Nephron progenitor cell (in vitro differentiated cells): Measurements from ENCODE around the gene AMOTL1.
"Not testable (repeated sequence)": the region's sequence is repeated elsewhere in the genome, so short reads cannot be mapped to it uniquely, and the experiment has no call there.

ENCODE experiments used
- DNase-seq: peaks from one replicate; pipeline ENCODE4 v3.0.0; 2021
- H3K27ac Mint-ChIP-seq: 2 replicates; pipeline ENCODE4 v1.8.0; 2021; ENCODE audit warnings: mild to moderate bottlenecking, moderate library complexity, mixed read lengths
- H3K27me3 Mint-ChIP-seq: 2 replicates; pipeline ENCODE4 v1.8.0; 2021; ENCODE audit warnings: mild to moderate bottlenecking, low read depth, mixed read lengths; ENCODE audit not compliant: poor library complexity
- H3K36me3 Mint-ChIP-seq: 2 replicates; pipeline ENCODE4 v1.8.0; 2021; ENCODE audit warnings: low read depth, mixed read lengths
- H3K4me1 Mint-ChIP-seq: 2 replicates; pipeline ENCODE4 v1.8.0; 2021; ENCODE audit warnings: mixed read lengths
- H3K4me3 Mint-ChIP-seq: 2 replicates; pipeline ENCODE4 v1.8.0; 2021; ENCODE audit warnings: mild to moderate bottlenecking, moderate library complexity, mixed read lengths
- H3K9me3 Mint-ChIP-seq: 2 replicates; pipeline ENCODE4 v1.8.0; 2021; ENCODE audit warnings: mild to moderate bottlenecking, moderate library complexity, mixed read lengths
- TF ChIP-seq, protein P1 (sequence below): fragments of 200-600 bp; sonication (generic); IDR thresholded peaks from 2 replicates; pipeline ENCODE4 v1.5.0; 2021; ENCODE audit warnings: antibody characterized with exemption

AMOTL1 gene

DNA sequence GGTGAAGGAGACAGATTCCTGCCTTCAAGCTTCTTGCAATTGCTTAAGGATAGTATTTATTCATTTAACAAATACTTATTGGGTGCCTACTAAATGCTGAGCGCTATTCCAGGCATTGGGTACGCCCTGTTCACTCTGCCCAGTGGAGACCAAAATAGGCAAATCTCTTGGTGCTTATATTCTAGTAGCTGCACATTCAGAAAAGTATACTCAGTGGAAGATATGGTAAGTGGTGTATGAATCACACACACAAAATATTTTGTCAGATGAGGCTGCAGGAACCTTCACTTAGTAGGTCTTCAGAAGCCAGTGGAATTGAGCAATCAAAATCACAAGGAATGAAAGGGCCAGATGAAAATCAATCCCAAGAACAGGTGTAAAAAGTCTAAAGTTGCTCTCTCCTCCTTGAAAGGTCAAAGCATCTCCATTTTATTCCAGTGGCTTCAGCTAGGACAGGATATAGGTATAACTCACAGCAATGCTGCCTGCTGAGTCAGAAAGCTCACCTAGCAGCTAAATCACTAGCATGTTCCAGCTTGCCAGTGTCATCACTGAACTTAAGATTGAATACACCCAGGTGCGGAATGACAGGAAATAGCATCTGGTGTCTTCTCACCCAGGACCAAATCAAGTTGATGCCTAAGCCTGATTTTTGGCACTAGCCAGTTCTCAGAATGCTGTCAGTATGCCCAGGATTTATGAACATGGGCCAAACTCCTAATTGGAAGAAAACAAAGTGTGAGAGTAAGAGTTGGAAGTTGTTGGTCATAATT is 83.9 kb downstream of the AMOTL1 start:
- TF ChIP-seq, protein P1, sequence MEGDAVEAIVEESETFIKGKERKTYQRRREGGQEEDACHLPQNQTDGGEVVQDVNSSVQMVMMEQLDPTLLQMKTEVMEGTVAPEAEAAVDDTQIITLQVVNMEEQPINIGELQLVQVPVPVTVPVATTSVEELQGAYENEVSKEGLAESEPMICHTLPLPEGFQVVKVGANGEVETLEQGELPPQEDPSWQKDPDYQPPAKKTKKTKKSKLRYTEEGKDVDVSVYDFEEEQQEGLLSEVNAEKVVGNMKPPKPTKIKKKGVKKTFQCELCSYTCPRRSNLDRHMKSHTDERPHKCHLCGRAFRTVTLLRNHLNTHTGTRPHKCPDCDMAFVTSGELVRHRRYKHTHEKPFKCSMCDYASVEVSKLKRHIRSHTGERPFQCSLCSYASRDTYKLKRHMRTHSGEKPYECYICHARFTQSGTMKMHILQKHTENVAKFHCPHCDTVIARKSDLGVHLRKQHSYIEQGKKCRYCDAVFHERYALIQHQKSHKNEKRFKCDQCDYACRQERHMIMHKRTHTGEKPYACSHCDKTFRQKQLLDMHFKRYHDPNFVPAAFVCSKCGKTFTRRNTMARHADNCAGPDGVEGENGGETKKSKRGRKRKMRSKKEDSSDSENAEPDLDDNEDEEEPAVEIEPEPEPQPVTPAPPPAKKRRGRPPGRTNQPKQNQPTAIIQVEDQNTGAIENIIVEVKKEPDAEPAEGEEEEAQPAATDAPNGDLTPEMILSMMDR, result no peak
- DNase-seq, result no peak
- Mint-ChIP-seq H3K27me3 (no peaks in the 10 kb centered on the region), H3K36me3 (peaks cover 69% of the 10 kb centered on the region), H3K4me3 (no peak overlapping the region), H3K27ac (no peak overlapping the region), H3K9me3 (no peaks in the 10 kb centered on the region), H3K4me1 (no peaks in the 10 kb centered on the region)

DNA sequence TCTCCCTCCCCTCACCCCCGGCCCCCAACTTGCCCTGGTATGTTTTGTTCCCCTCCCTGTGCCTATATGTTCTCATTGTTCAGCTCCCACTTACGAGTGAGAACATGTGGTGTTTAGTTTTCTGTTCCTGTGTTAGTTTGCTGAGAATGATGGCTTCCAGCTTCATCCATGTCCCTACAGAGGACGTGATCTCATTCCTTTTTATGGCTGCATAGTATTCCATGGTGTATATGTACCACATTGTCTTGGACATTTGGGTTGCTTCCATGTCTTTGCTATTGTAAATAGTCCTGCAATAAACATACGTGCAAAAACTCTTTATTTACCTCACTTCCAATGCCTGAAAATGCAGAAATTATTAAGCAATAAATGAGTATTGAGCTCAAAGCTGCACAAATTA is 85.1 kb downstream of the AMOTL1 start:
- not testable (repeated sequence) for H3K27ac Mint-ChIP-seq, DNase-seq, H3K27me3 Mint-ChIP-seq, H3K4me3 Mint-ChIP-seq, H3K4me1 Mint-ChIP-seq, H3K9me3 Mint-ChIP-seq
- H3K36me3 Mint-ChIP-seq, result peaks cover 81% of the 10 kb centered on the region

DNA sequence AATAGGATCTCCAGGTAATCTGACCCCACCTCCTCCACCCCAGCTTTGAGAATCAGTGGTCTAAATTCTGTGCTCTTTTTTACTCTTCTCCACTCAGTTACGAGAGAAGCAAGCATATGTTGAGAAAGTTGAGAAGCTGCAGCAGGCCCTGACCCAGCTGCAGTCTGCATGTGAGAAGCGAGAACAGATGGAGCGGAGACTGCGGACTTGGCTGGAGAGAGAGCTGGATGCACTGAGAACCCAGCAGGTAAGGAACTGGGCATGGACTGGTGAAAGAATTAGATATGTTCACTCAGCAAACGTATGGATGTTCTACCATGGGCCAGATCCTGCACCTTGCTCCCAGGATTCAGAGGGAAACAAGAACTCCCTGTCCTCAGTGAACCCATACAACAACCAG is 85.7 kb downstream of the AMOTL1 start:
- DNase-seq, result no peak
- H3K27me3 Mint-ChIP-seq, result no peaks in the 10 kb centered on the region
- no peak overlapping the region for H3K4me3 Mint-ChIP-seq
- TF ChIP-seq, protein P1, result no peak
- H3K27ac Mint-ChIP-seq, result no peak overlapping the region
- no peaks in the 10 kb centered on the region for H3K4me1 Mint-ChIP-seq
- H3K36me3 Mint-ChIP-seq, result peaks cover 84% of the 10 kb centered on the region
- no peaks in the 10 kb centered on the region for H3K9me3 Mint-ChIP-seq

DNA sequence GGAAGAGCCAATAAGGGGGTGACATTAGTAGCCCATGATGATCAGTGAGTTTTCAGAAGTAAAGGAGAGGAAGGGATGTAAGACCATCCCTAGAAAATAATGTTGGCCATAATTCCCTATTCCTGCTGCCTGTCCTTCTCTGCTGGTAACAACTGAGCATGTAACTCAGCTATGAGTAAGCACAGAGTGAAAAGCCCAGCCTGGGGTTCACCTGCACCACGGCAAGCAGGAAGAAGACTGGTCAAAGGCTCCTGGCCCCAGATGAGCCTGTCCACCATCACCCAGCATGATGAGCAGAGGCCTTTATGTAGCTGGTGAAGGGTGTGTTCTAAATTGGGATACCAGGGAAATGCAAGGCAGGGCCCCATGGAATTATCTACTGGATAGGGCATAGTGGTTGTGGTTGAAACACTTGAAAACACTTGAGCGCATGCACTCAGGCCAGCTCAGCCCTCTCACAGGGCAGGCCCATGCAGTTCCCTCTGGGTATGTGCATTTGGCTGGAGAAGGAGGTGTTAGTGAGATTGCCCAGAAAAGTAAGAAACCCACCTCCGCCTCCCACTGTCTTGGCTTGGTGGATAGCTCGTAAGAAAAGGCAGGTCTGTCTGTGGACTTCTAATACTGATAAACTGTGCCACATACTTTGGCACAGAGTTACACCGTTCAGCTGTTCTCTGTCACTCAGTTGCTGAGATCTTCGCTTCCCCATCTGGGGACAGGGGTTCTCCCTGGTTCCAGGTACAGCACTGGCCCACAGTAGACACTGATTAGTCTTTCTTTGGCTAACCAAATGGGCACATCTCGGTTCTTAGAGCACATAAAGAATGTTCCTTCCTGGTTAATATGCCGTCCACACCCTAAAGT is 86.8 kb downstream of the AMOTL1 start:
- H3K27me3 Mint-ChIP-seq, result no peaks in the 10 kb centered on the region
- TF ChIP-seq, protein P1, result no peak
- no peaks in the 10 kb centered on the region for H3K9me3 Mint-ChIP-seq
- H3K4me1 Mint-ChIP-seq, result no peaks in the 10 kb centered on the region
- H3K36me3 Mint-ChIP-seq, result peaks cover 91% of the 10 kb centered on the region
- DNase-seq, result no peak
- no peak overlapping the region for H3K4me3 Mint-ChIP-seq
- H3K27ac Mint-ChIP-seq, result no peak overlapping the region

DNA sequence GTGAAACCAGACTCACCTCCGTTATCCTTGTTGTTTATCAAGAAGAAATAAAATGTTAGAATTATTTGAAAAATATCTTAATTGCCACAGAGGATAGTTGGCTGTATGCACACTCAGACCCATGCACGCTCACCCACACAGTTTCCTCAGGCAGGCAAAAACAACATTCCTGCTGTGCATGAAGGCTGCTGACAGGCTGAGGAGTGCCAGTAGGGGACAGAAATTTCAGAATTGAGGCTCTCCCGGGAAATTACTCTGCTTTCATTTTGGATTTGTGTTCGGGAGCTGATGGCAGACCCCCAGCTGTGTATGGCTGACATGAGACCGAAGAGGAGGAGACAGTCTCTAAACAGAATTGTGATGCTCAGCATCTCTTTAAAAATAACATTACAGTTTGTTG is 87.5 kb downstream of the AMOTL1 start:
- TF ChIP-seq, protein P1, result no peak
- H3K27ac Mint-ChIP-seq, result peak overlapping the region; percentile 79
- DNase-seq, result no peak
- H3K9me3 Mint-ChIP-seq, result no peaks in the 10 kb centered on the region
- no peaks in the 10 kb centered on the region for H3K4me1 Mint-ChIP-seq
- H3K36me3 Mint-ChIP-seq, result peaks cover 91% of the 10 kb centered on the region
- no peaks in the 10 kb centered on the region for H3K27me3 Mint-ChIP-seq
- no peak overlapping the region for H3K4me3 Mint-ChIP-seq

DNA sequence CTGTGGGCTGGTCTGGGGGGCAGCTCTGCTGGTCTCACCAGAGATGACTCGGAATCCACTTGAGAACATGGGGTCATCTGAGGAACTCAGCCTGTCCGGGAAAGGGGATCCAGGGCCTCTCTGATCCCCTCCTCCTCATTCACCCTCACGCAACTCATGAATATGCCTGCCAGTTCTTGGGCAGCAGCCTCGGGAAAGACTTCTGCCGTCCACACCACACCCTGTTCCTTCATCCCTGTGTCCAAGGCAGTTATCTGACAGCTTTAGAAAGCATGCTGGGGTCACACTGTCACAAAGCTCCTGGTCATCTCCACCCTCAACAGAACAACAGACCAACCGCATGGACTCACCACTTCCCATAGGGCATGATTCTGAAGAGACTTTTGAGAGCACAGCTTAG is 88.3 kb downstream of the AMOTL1 start:
- DNase-seq, result no peak
- no peak overlapping the region for H3K4me3 Mint-ChIP-seq
- no peaks in the 10 kb centered on the region for H3K4me1 Mint-ChIP-seq
- H3K27ac Mint-ChIP-seq, result peak overlapping the region; percentile 88
- peaks cover 95% of the 10 kb centered on the region for H3K36me3 Mint-ChIP-seq
- H3K9me3 Mint-ChIP-seq, result no peaks in the 10 kb centered on the region
- no peaks in the 10 kb centered on the region for H3K27me3 Mint-ChIP-seq
- TF ChIP-seq, protein P1, result no peak
